Renal cortical epithelial cell (primary cell): Measurements from ENCODE around the gene HS2ST1. TPM values are rescaled to one million over a fixed set of nuclear protein-coding genes. Genes with fewer than 3 reads are reported as not detected.
A peak's percentile ranks its signal among the peaks of the same experiment; 100 is the strongest.
"Not testable (repeated sequence)": the region's sequence is repeated elsewhere in the genome, so short reads cannot be mapped to it uniquely, and the experiment has no call there.

Experiments used
- DNase-seq: peaks from one replicate; pipeline ENCODE4 v3.0.0-alpha.2; 2011; ENCODE audit warnings: low read depth
- total RNA-seq: library from RNA; depleted of rRNA; stranded (reverse); fragments of >200 nt; gene quantifications from 2 replicates; pipeline ENCODE4 v1.2.3, GENCODE V29; 2014

The HS2ST1 gene
- total RNA-seq, 1 donor from 2014 or later, result 27.7 TPM

GRCh38 chr1:86925742-86926141 is 11.3 kb downstream of the HS2ST1 start:
- DNase-seq, result no peak

DNA sequence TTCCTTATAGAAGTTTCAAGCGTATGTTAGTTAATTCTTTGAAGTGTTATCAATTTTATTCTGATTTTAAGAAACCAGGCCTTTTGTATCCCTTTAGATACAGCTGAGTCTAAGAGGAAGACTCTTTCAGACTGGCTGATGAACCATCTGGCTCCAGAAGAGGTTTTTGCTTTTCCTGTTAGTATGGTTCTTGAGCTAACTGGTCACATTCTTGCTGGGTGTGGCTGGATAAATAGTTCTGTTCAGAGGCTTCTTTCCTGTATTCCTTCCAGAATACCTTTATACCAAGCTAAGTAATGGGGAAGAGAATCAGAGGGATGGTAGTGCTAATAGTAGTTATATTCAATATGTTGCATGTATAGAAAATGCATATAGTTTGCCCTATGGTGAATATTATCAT is 12.4 kb downstream of the HS2ST1 start:
- DNase-seq, result no peak

- no peak for DNase-seq
These were observed 14.4 kb downstream of the HS2ST1 start for GRCh38 chr1:86928819-86929218.

DNA sequence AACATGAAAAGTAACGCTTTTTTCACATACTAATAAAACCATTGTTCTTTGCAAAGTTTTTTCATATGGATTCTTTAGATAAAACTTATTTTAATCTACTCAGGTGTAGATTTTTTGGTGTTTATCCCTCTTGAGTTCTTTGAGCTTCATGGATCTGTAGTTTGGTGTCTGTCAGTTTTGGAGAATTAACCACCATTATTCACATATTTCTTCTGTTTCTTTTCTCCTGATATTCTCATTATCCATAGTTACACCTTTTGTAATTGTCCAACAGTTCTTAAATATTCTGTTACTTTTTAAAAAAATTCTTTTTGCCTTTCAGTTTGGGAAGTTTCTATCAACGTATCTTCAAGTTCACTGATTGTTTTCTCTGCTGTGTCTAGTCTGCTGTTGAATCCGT is 18.6 kb downstream of the HS2ST1 start:
- DNase-seq, result no peak

DNA sequence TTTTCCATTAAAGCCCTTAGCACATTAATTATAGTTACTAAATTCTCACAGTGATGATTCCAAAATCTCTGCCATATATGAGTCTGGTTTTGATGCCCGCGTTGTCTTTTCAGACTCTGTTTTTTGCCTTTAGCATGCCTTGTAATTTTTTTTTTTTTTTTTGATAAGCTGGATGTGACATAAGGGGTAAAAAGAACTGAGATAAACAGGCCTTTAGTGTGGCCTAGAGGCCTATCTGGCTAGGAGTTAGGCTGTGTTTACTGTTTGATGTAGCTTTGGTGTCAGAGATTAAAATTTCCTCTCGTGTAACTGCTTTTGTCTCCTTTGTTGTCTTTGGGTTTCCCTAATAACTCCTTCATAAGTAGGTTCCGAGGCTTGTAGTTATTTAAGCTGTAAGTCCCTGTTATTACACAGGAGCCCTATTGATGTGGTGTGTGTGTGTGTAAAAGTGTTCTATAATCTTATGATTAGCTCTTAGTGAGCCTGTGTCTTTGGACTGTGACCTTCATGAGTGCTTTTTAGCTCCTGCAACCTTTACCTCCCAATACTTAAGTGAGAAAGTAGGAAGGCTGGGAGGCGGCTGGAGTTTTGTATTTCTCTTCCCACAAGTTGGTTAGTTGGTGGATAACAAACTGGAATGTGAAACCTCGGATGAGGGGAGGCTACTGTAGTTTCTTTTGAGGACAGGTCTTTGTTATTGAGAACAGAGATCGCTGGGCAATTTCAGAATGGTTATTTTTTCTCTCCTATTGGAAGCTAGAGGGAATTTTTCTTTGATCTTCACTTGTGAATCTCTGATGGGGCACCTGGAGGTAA is 19.3 kb downstream of the HS2ST1 start:
- DNase-seq, result peak; percentile 24

- peak; percentile 22 for DNase-seq
These were observed 24.0 kb downstream of the HS2ST1 start for GRCh38 chr1:86938450-86938849.

DNA sequence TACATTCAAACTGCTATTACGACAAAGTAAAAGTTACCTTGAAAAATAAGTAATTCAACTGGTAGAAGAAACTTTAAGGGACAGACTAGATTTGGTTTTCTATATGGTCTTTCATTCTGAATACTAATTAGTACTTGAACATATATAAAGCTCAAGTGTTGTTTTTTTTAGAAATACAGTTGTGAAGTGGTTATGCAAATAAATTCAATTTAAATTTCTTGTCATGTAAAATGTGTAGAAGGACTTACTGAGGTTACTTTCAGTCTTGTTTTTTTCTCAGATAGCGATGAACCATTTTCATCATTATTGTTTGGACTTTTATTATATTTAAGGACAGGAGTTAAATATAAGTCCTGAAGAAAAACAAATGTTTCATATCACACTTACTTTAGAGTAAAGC is 24.4 kb downstream of the HS2ST1 start:
- no peak for DNase-seq

GRCh38 chr1:86939406-86939805 is 25.0 kb downstream of the HS2ST1 start:
- DNase-seq, result no peak

- no peak for DNase-seq
These were observed 26.2 kb downstream of the HS2ST1 start for GRCh38 chr1:86940599-86940998.

DNA sequence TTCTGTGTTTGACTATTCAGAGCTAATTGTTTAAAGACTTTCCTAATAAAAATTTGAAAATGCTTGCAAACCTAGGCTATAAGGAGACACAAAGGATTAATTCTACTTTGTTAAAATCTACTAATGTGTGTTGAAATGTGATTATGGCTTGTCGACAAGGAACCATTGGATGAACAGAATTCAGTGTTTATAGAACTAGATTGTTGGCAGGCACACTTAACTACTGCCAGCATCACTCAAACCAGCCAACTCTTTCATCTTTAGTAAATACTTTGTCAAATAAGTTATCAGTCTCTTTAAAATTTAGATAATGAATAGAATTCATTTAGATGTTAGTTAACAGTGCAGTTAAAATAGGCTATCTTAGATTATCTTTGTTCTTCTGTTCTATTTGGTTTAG is 27.6 kb downstream of the HS2ST1 start:
- no peak for DNase-seq

- no peak for DNase-seq
These were observed 28.3 kb downstream of the HS2ST1 start for GRCh38 chr1:86942743-86943142.

GRCh38 chr1:86948212-86948611 is 33.8 kb downstream of the HS2ST1 start:
- no peak for DNase-seq

- DNase-seq, result no peak
These were observed 36.4 kb downstream of the HS2ST1 start for GRCh38 chr1:86950712-86951419.

GRCh38 chr1:86951430-86951829 is 37.0 kb downstream of the HS2ST1 start:
- DNase-seq, result no peak

GRCh38 chr1:86953167-86953566 is 38.7 kb downstream of the HS2ST1 start:
- DNase-seq, result no peak

DNA sequence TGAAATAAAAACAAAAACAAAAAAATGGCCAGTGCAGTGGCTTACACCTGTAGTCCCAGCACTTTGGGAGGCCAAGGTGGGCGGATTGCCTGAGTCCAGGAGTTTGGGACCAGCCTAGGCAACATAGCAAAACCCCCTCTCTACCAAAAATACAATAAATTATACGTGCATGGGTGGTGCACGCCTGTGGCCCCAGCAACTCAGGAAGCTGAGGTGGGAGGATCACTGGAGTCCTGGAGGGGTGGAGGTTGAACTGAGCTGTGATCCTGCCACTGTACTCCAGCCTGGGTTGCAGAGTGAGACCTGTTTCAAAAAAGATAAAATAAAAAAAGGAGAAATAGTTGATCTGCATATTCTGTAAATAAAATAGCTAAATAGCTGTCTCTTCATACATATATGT is 41.2 kb downstream of the HS2ST1 start:
- DNase-seq, result no peak

DNA sequence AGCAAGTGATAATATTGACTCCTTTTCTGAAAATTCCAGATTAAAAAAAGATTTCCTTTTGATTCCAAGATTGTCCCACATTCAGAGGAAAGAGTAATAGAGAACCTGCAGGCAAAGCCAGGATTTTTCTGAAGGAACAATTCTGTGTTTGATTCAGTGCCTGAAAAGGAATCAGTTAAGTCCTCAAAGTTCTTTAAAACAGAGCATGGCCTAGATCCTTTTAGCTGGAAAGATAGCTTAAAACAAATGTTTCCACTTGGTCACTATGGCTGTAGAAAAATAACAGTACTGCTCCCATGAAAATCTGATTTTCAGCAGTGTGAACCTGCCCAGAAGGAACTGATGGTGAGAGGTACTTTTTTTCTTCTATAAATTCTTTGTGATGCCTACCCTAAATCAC is 41.8 kb downstream of the HS2ST1 start:
- DNase-seq, result no peak

GRCh38 chr1:86957221-86957620 is 42.8 kb downstream of the HS2ST1 start:
- no peak for DNase-seq

- no peak for DNase-seq
These were observed 46.1 kb downstream of the HS2ST1 start for GRCh38 chr1:86960548-86960947.

DNA sequence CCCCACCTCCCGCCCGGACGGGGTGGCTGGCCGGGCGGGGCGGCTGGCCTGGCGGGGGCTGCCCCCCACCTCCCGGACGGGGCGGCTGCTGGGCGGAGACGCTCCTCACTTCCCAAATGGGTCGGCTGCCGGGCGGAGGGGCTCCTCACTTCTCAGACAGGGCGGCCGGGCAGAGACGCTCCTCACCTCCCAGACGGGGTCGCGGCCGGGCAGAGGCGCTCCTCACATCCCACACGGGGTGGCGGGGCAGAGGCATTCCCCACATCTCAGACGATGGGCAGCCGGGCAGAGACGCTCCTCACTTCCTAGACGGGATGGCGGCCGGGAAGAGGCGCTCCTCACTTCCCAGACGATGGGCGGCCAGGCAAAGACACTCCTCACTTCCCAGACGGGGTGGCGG is 49.4 kb downstream of the HS2ST1 start:
- DNase-seq, result not testable (repeated sequence)

- DNase-seq, result peak; percentile 39
These were observed 50.8 kb downstream of the HS2ST1 start for GRCh38 chr1:86965012-86965826.

DNA sequence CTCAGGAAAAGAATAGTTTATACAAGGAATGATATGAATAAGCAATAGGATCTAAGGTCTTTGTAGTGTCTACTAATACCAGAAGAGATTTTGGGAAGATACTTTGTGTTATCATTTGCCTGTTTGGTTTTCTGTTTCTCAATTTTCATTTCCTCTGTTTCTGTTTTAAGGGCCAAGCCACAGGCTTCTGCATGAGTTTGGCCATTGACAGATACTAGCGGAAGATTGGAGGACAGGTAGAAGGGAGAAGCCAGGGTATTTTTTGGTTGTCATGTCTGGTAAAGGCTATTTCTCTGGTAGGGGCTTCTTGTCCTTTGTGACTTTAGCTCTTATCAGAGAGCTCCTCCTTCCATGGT is 51.4 kb downstream of the HS2ST1 start:
- DNase-seq, result no peak

DNA sequence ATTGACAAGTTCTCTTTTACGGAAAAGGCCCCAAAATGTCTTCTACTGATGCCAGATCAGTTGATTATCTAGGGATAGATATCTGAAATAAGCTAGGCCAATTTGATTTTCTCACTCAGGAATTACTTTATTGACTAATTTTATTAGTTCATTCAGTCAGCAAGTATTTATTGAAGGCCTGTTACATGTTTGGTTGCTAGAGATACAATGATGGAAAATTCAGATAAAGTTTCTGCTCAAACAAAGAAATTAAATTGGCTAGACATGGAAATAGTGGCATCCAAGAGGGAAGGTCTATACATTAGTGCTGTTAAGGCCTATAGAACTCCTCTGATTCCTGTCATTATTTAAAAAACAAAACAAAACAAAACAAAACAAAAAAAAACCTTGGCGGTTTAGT is 56.5 kb downstream of the HS2ST1 start:
- DNase-seq, result no peak
